OCI-LY3 (cell line): ENCODE results near the gene SLC27A4.

Experiments used
- H2AFZ ChIP-seq: fragments of 200-600, 300-600 bp; shearing (Covaris generic); 2 replicates; pipeline ENCODE4 v1.6.0; 2014; ENCODE audit warnings: antibody characterized with exemption, low read depth, low read length
- H3K27ac ChIP-seq: fragments of 200-600, 300-600 bp; sonication (generic); 2 replicates; pipeline ENCODE4 v1.5.1; 2014; ENCODE audit warnings: mild to moderate bottlenecking, low read length, moderate library complexity, mixed read lengths
- H3K27me3 ChIP-seq: fragments of 200-600, 300-600 bp; sonication (generic); 2 replicates; pipeline ENCODE4 v1.6.1; 2014; ENCODE audit warnings: low read depth, low read length, mixed read lengths
- H3K36me3 ChIP-seq: fragments of 200-600, 300-600 bp; sonication (generic); replicated peaks from 2 replicates; pipeline ENCODE3; 2014; ENCODE audit warnings: low read depth, low read length, mixed read lengths
- H3K4me1 ChIP-seq: fragments of 300-600, 200-600 bp; sonication (generic); 2 replicates; pipeline ENCODE4 v1.6.1; 2014; ENCODE audit warnings: low read length, mixed read lengths
- H3K4me2 ChIP-seq: fragments of 200-600, 300-600 bp; sonication (generic); 2 replicates; pipeline ENCODE4 v1.6.1; 2014; ENCODE audit warnings: low read length, mixed read lengths
- H3K4me3 ChIP-seq: fragments of 300-600, 200-600 bp; sonication (generic); 2 replicates; pipeline ENCODE4 v1.5.1; 2014; ENCODE audit warnings: antibody characterized with exemption, mild to moderate bottlenecking, low read length, moderate library complexity
- H3K79me2 ChIP-seq: fragments of 300-600, 200-600 bp; shearing (Covaris generic); 2 replicates; pipeline ENCODE4 v1.6.1; 2014; ENCODE audit warnings: mild to moderate bottlenecking, low read length, mixed read lengths
- H3K9ac ChIP-seq: fragments of 300-600, 200-600 bp; shearing (Covaris generic); 2 replicates; pipeline ENCODE4 v1.6.0; 2014; ENCODE audit warnings: mild to moderate bottlenecking, low read length, moderate library complexity
- H3K9me3 ChIP-seq: fragments of 200-600, 300-600 bp; shearing (Covaris generic); 2 replicates; pipeline ENCODE4 v1.6.1; 2014; ENCODE audit warnings: low read length, mixed read lengths; ENCODE audit not compliant: insufficient read depth
- H4K20me1 ChIP-seq: fragments of 200-600, 300-600 bp; sonication (generic); 2 replicates; pipeline ENCODE4 v1.6.1; 2016; ENCODE audit warnings: low read length, mixed read lengths; ENCODE audit not compliant: insufficient read depth
- CTCF ChIP-seq: fragments of 200-600, 300-600 bp; sonication (generic); IDR thresholded peaks from 2 replicates; pipeline ENCODE4 v1.5.1; 2014; ENCODE audit warnings: antibody characterized with exemption, low read length, low read depth
- EZH2phosphoT487 ChIP-seq: fragments of 200-600 bp; shearing (Covaris generic); IDR thresholded peaks from 2 replicates; pipeline ENCODE4 v1.6.1; 2018; ENCODE audit warnings: antibody characterized with exemption, mixed run types, low read depth

SLC27A4 gene

GRCh38 chr9:128296340-128297220 is 43.7 kb upstream of the SLC27A4 start:
- TF ChIP-seq EZH2phosphoT487 (no peak), CTCF (no peak)
- Histone ChIP-seq H3K4me2 (no peak overlapping the region), H3K4me1 (no peaks in the 10 kb centered on the region), H3K4me3 (no peak overlapping the region), H2AFZ (no peak overlapping the region), H3K79me2 (no peaks in the 10 kb centered on the region), H3K36me3 (no peaks in the 10 kb centered on the region), H3K9ac (no peak overlapping the region), H3K27ac (no peak overlapping the region), H3K27me3 (no peaks in the 10 kb centered on the region), H4K20me1 (no peaks in the 10 kb centered on the region), H3K9me3 (no peaks in the 10 kb centered on the region)

- no peak for TF ChIP-seq EZH2phosphoT487
- TF ChIP-seq CTCF: no peak
- no peaks in the 10 kb centered on the region for H3K79me2 ChIP-seq
- no peaks in the 10 kb centered on the region for H3K4me1 ChIP-seq
- no peak overlapping the region for H3K4me3 ChIP-seq
- no peaks in the 10 kb centered on the region for H3K36me3 ChIP-seq
- no peak overlapping the region for H3K9ac ChIP-seq
- H3K9me3 ChIP-seq: no peaks in the 10 kb centered on the region
- no peaks in the 10 kb centered on the region for H4K20me1 ChIP-seq
- H3K4me2 ChIP-seq: no peak overlapping the region
- H2AFZ ChIP-seq: no peak overlapping the region
- no peaks in the 10 kb centered on the region for H3K27me3 ChIP-seq
- H3K27ac ChIP-seq: no peak overlapping the region
These were observed 43.0 kb upstream of the SLC27A4 start for GRCh38 chr9:128297221-128297773.

GRCh38 chr9:128298535-128299482 is 41.5 kb upstream of the SLC27A4 start:
- Histone ChIP-seq H3K9ac (no peak overlapping the region), H3K4me2 (no peak overlapping the region), H3K4me1 (no peaks in the 10 kb centered on the region), H3K9me3 (no peaks in the 10 kb centered on the region), H4K20me1 (no peaks in the 10 kb centered on the region), H3K36me3 (no peaks in the 10 kb centered on the region), H3K79me2 (no peaks in the 10 kb centered on the region), H3K27ac (no peak overlapping the region), H3K27me3 (no peaks in the 10 kb centered on the region), H2AFZ (no peak overlapping the region), H3K4me3 (no peak overlapping the region)
- no peak for TF ChIP-seq CTCF
- no peak for TF ChIP-seq EZH2phosphoT487
